K562 (cell line): ENCODE data around the gene MYCN. TPM values are rescaled to one million over a fixed set of nuclear protein-coding genes. Genes with fewer than 3 reads are reported as not detected.
"Not testable (repeated sequence)": the region's sequence is repeated elsewhere in the genome, so short reads cannot be mapped to it uniquely, and the experiment has no call there.

Experiments
- ATAC-seq: fragments of 200-7000 bp; cut with Tn5 transposase; 3 replicates; pipeline ENCODE4 v1.9.1; 2020; ENCODE audit warnings: moderate library complexity
- BruUV-seq: library from RNA; stranded (reverse); fragments of 400-500 nt; replicated peaks from 2 replicates; lab custom pipeline; 2021; lab: Mats Ljungman, UMichigan
- CTCF ChIA-PET: fragments of 300-600 bp; formaldehyde crosslinking; extraction: SDS; loops from one replicate; lab custom pipeline; 2021; ENCODE audit warnings: low intra/inter-chr PET ratio; lab: Yijun Ruan, JAX
- POLR2A ChIA-PET: fragments of 300-600, 350-650 bp; sonication (Branson Sonifier 250); formaldehyde crosslinking; extraction: SDS; loops from one replicate; lab custom pipeline; 2021; ENCODE audit warnings: antibody characterized with exemption, inconsistent platforms; lab: Yijun Ruan, JAX
- DNase-seq, 4 experiments: peaks; one replicate each; pipeline versions ENCODE4 v3.0.0 to v3.0.0-alpha.2; 2011 to 2018; ENCODE audit warnings: low spot score in 3 of 4, mixed read lengths in 3 of 4; ENCODE audit errors: extremely low read depth in 1 of 4
- FAIRE-seq: peaks from 2 replicates; lab custom pipeline; 2011; peaks lifted over from hg19 to GRCh38; lab: Jason Lieb, UNC
- H2AFZ ChIP-seq: 2 replicates; pipeline ENCODE4 v1.6.0; 2011; ENCODE audit warnings: low read depth, low read length, control low read depth, inconsistent platforms
- H3K27ac ChIP-seq: fragments of 200-600 bp; 3 replicates; pipeline ENCODE4 v1.8.0; 2011; ENCODE audit warnings: low read depth, mild to moderate bottlenecking, control low read depth, inconsistent platforms, low read length, moderate library complexity, mixed read lengths; ENCODE audit errors: extremely low read depth
- H3K27me3 ChIP-seq, 2 experiments: fragments of 300-600 bp in 1 of 2; 2 replicates in 1 of 2; 3 replicates in 1 of 2; pipeline versions ENCODE4 v1.6.0 to v1.8.0; 2011; ENCODE audit warnings: inconsistent platforms in 2 of 2, low read length in 2 of 2, mild to moderate bottlenecking in 1 of 2, mixed read lengths in 1 of 2, moderate library complexity in 1 of 2; ENCODE audit not compliant: control insufficient read depth in 2 of 2, insufficient read depth in 2 of 2
- H3K36me3 ChIP-seq: fragments of 300-600 bp; 3 replicates; pipeline ENCODE4 v1.8.0; 2011; ENCODE audit warnings: mild to moderate bottlenecking, low read length, inconsistent platforms; ENCODE audit not compliant: control insufficient read depth, insufficient read depth
- H3K4me1 ChIP-seq, 2 experiments: fragments of 200-600 bp in 1 of 2; replicated peaks in 1 of 2; 2 replicates in 1 of 2; 3 replicates in 1 of 2; pipeline versions ENCODE4 v1.5.1 to v1.8.0; 2011; ENCODE audit warnings: inconsistent platforms in 2 of 2, low read length in 2 of 2, mild to moderate bottlenecking in 1 of 2, mixed read lengths in 1 of 2, moderate library complexity in 1 of 2; ENCODE audit not compliant: control insufficient read depth in 2 of 2, insufficient read depth in 2 of 2
- H3K4me2 ChIP-seq: 2 replicates; pipeline ENCODE4 v1.6.1; 2011; ENCODE audit warnings: low read length, control low read depth, inconsistent platforms, mixed read lengths; ENCODE audit not compliant: insufficient read depth
- H3K4me3 ChIP-seq: fragments of 200-600 bp; sonication (generic), shearing (Covaris generic); 2 replicates; pipeline ENCODE4 v1.5.1; 2016; ENCODE audit warnings: control low read depth, inconsistent platforms
- H3K79me2 ChIP-seq: fragments of 200-600 bp; 3 replicates; pipeline ENCODE4 v1.8.0; 2011; ENCODE audit warnings: low read length, inconsistent platforms; ENCODE audit not compliant: control insufficient read depth, insufficient read depth
- H3K9ac ChIP-seq, 2 experiments: 2 replicates each; pipeline versions ENCODE4 v1.6.0 to v1.6.1; 2011; ENCODE audit warnings: low read depth in 2 of 2, low read length in 2 of 2, control low read depth in 1 of 2, inconsistent platforms in 1 of 2, mild to moderate bottlenecking in 1 of 2, mixed read lengths in 1 of 2; ENCODE audit not compliant: insufficient read depth in 1 of 2
- H3K9me1 ChIP-seq: one replicate; pipeline ENCODE4 v1.6.0; 2011; ENCODE audit warnings: inconsistent platforms, mild to moderate bottlenecking, low read length, moderate library complexity; ENCODE audit not compliant: control insufficient read depth, insufficient read depth
- H3K9me3 ChIP-seq: replicated peaks from 2 replicates; pipeline ENCODE4 v1.5.1; 2011; ENCODE audit warnings: low read depth, low read length, inconsistent platforms; ENCODE audit not compliant: control insufficient read depth, insufficient read depth
- H4K20me1 ChIP-seq: replicated peaks from 2 replicates; pipeline ENCODE4 v1.6.1; 2011; ENCODE audit warnings: low read length, inconsistent platforms, mixed read lengths; ENCODE audit not compliant: control insufficient read depth, insufficient read depth
- SP2 ChIP-seq: IDR thresholded peaks from 2 replicates; pipeline ENCODE4 v1.6.1; 2011; ENCODE audit warnings: mild to moderate bottlenecking, low read depth, low read length, moderate library complexity; ENCODE audit not compliant: poor library complexity, severe bottlenecking; ENCODE audit errors: extremely low read depth
- WGBS: fragments of 100-300 bp; shearing (Covaris generic); methylation state at CpG from one replicate; pipeline ENCODE4 v1.1.6; 2016; ENCODE audit warnings: low coverage, mixed read lengths; ENCODE audit not compliant: insufficient coverage; ENCODE audit errors: missing lambda C conversion rate; 5-methylcytosine and 5-hydroxymethylcytosine counted together
- in situ Hi-C: fragments of 300-500 bp; cut with MboI; formaldehyde crosslinking; loops from 4 replicates; pipeline ENCODE4 v1.15.0; 2018; ENCODE audit warnings: inconsistent platforms, mixed read lengths
- intact Hi-C: fragments of 100-400 bp; cut with micrococcal nuclease; formaldehyde crosslinking; loops from 2 replicates; pipeline ENCODE4 v1.14.2; 2022
- polyA plus RNA-seq, 8 experiments: library from polyadenylated mRNA; depleted of rRNA in 4 of 8; stranded (reverse) in 5 of 8; unstranded in 3 of 8; fragments of >200 nt; fragmentation: Nextera tagmentation in 2 of 8; fragmentation: Illumina TruSeq in 1 of 8; extraction: Ambion mirVana in 2 of 8; extraction: Trizol in 1 of 8; gene quantifications; 2 replicates each; pipeline versions ENCODE4 v1.2.1 to v1.2.3, GENCODE V29; 2011 to 2014; ENCODE audit warnings: inconsistent platforms in 1 of 8, missing spikeins in 1 of 8
- total RNA-seq, 7 experiments: library from RNA; depleted of rRNA in 6 of 7; stranded (reverse); fragments of >200 nt in 6 of 7; fragmentation: Illumina TruSeq in 2 of 7; extraction: Trizol in 2 of 7; gene quantifications; 2 replicates each; pipeline versions ENCODE4 v1.2.1 to v1.2.3, GENCODE V29; 2011 to 2021; ENCODE audit warnings: low replicate concordance in 1 of 7
- TF ChIP-seq, protein P1 (sequence below): sonication (generic); formaldehyde crosslinking; IDR thresholded peaks from 2 replicates; pipeline ENCODE4 v1.8.0; 2022; ENCODE audit warnings: missing genetic modification reagents, mild to moderate bottlenecking, borderline replicate concordance

MYCN gene
- total and polyA plus RNA-seq, 9 of the 15 experiments (the other 6 are each of a cell fraction or from before 2014, with no cell fraction given), result not detected

DNA sequence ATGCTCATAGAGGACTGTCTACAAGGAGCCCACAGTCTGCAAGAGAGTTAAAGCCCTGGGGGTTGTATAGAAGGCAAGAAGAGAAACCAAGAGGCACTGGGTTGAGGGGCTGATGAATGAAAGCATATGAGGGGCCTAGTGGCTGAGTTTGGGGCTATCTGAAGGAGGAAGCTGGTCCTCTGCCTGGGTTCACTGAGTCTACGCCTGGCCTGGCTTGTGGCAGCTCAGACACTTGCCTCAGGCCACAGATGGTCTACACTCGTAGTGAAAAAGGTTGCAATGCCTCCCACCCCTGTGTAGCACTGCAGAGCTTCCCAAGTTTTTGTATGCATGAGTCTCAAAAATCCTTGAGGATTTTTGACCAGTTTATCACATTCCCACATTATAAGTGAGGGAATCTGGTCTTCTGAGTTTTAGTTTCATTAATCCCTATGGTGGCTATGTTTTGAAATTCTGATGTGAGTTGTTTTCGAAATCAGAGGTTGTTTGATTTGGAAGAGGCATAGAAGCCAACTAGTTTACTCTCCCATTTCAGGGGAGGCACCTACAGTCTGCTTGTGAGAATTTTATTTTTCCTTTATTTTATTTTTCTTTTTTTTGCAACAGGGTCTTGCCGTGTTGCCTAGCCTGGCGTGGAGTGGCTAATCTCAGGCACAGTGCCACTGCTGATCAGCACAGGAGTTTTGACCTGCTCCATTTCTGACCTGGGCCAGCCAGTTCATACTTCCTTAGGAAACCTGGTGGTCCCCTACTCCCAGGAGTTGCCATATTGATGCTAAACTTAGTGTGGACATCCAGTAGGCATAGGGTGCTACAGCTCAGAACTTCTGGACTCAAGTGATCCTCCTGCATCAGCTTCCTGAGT is 10.0 kb downstream of the MYCN start:
- TF ChIP-seq SP2, result no peak
- TF ChIP-seq, protein P1, sequence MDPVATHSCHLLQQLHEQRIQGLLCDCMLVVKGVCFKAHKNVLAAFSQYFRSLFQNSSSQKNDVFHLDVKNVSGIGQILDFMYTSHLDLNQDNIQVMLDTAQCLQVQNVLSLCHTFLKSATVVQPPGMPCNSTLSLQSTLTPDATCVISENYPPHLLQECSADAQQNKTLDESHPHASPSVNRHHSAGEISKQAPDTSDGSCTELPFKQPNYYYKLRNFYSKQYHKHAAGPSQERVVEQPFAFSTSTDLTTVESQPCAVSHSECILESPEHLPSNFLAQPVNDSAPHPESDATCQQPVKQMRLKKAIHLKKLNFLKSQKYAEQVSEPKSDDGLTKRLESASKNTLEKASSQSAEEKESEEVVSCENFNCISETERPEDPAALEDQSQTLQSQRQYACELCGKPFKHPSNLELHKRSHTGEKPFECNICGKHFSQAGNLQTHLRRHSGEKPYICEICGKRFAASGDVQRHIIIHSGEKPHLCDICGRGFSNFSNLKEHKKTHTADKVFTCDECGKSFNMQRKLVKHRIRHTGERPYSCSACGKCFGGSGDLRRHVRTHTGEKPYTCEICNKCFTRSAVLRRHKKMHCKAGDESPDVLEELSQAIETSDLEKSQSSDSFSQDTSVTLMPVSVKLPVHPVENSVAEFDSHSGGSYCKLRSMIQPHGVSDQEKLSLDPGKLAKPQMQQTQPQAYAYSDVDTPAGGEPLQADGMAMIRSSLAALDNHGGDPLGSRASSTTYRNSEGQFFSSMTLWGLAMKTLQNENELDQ (CRISPR knock-in tag), result no peak
- TF ChIP-seq, all 486 proteins: peak for 0
- H3K79me2 ChIP-seq, result no peaks in the 10 kb centered on the region
- 5% methylated on average over 5 of the region's 5 CpGs for WGBS
- H3K4me3 ChIP-seq, result no peak overlapping the region
- ATAC-seq (no peak), DNase-seq (no peak), FAIRE-seq (no peak)
- in situ Hi-C loops, result no loop called here
- POLR2A ChIA-PET, result no interaction called here
- intact Hi-C loops, result no loop called here
- H3K4me1 ChIP-seq, result no peaks in the 10 kb centered on the region
- H3K27me3 ChIP-seq, result peaks cover 6 to 30% of the 10 kb centered on the region in 2 experiments; a peak in 4 of 5 replicates
- no peak overlapping the region for H3K4me2 ChIP-seq
- no peaks in the 10 kb centered on the region for H3K9me3 ChIP-seq
- H4K20me1 ChIP-seq, result no peaks in the 10 kb centered on the region; the same call in 1 of the 2 replicates
- no peaks in the 10 kb centered on the region for H3K9me1 ChIP-seq
- CTCF ChIA-PET, result no interaction called here
- no peak overlapping the region for H2AFZ ChIP-seq
- no peak overlapping the region for H3K27ac ChIP-seq
- no peaks in the 10 kb centered on the region for H3K36me3 ChIP-seq
- H3K9ac ChIP-seq, result no peak overlapping the region
- BruUV-seq, result no TSS peak

DNA sequence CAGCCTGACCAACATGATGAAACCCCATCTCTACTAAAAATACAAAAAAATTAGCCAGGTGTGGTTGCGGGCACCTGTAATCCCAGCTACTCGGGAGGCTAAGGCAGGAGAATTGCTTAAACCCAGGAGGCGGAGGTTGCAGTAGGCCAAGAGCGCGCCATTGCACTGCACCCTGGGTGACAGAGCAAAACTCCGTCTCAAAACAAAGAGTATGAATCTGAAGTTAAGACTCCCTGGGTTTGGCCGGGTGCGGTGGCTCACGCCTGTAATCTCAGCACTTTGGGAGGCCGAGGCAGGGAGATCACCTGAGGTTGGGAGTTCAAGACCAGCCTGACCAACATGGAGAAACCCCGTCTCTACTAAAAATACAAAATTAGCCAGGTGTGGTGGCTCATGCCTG is 11.6 kb downstream of the MYCN start:
- H3K36me3 ChIP-seq, H3K4me2 ChIP-seq, BruUV-seq, H2AFZ ChIP-seq, FAIRE-seq, CTCF ChIA-PET, in situ Hi-C loops, H3K9me1 ChIP-seq, H4K20me1 ChIP-seq, H3K4me1 ChIP-seq, POLR2A ChIA-PET, ATAC-seq, H3K27ac ChIP-seq, H3K9me3 ChIP-seq, H3K9ac ChIP-seq, H3K79me2 ChIP-seq, H3K4me3 ChIP-seq, DNase-seq, intact Hi-C loops: not testable (repeated sequence)
- peaks cover 8 to 30% of the 10 kb centered on the region in 2 experiments; a peak in 3 of 5 replicates for H3K27me3 ChIP-seq
- WGBS, result 11% methylated on average over 10 of the region's 11 CpGs
